Uterus (tissue), 2 donors: ENCODE data around the gene PSMD5.

Experiments used
- CTCF ChIP-seq, 4 experiments: fragments of 200-600 bp in 2 of 4; fragments of 450-650 bp in 2 of 4; sonication (generic) in 2 of 4; IDR thresholded peaks; one replicate each; pipeline ENCODE4 v1.5.1; 2016 to 2019; ENCODE audit warnings: antibody characterized with exemption in 4 of 4, mild to moderate bottlenecking in 2 of 4, moderate library complexity in 1 of 4
- POLR2A ChIP-seq, 2 donors: fragments of 450-650 bp; IDR thresholded peaks; one replicate each; pipeline ENCODE4 v1.6.1; 2016; ENCODE audit warnings: antibody characterized with exemption in 2 of 2, mild to moderate bottlenecking in 1 of 2, moderate library complexity in 1 of 2

- no peak for TF ChIP-seq CTCF (IDR thresholded peaks at IDR 0.05)
- no peak for TF ChIP-seq POLR2A (IDR thresholded peaks at IDR 0.05)
Measured at GRCh38 chr9:120888626-120889025, 45.9 kb upstream of the PSMD5 start.
